IMR-90 (cell line): ENCODE measurements around the gene TMUB1. TPM values are rescaled to one million over a fixed set of nuclear protein-coding genes. Genes with fewer than 3 reads are reported as not detected.
A peak's percentile ranks its signal among the peaks of the same experiment; 100 is the strongest.

Source experiments
- ATAC-seq: fragments of 200-7000 bp; cut with Tn5 transposase; 2 replicates; pipeline ENCODE4 v1.9.1; 2020; ENCODE audit warnings: low read depth, mild to moderate bottlenecking, moderate library complexity
- BruUV-seq: library from RNA; stranded (reverse); fragments of 400-500 nt; replicated peaks from 2 replicates; lab custom pipeline; 2021; lab: Mats Ljungman, UMichigan
- CTCF ChIA-PET: fragments of 300-600 bp; formaldehyde crosslinking; extraction: SDS; loops from one replicate; lab custom pipeline; 2021; ENCODE audit warnings: antibody characterized with exemption; lab: Yijun Ruan, JAX
- POLR2A ChIA-PET: fragments of 300-600 bp; sonication (Branson Sonifier 250); formaldehyde crosslinking; loops from one replicate; lab custom pipeline; 2022; ENCODE audit warnings: antibody characterized with exemption; ENCODE audit not compliant: unreplicated experiment; lab: Charles Lee
- DNase-seq: peaks from one replicate; pipeline ENCODE4 v3.0.0; 2013
- H2AFZ ChIP-seq: replicated peaks from 2 replicates; pipeline ENCODE3; 2013; ENCODE audit warnings: low read length, mild to moderate bottlenecking; ENCODE audit not compliant: poor library complexity
- H2AK5ac ChIP-seq: 2 replicates; pipeline ENCODE4 v1.6.1; 2013; ENCODE audit warnings: low read depth, low read length, inconsistent platforms
- H2AK9ac ChIP-seq: replicated peaks from 2 replicates; pipeline ENCODE3; 2013; ENCODE audit warnings: mild to moderate bottlenecking, low read depth, low read length, moderate library complexity; ENCODE audit not compliant: poor library complexity
- H2BK120ac ChIP-seq: 2 replicates; pipeline ENCODE4 v1.6.1; 2013; ENCODE audit warnings: low read depth, low read length, inconsistent platforms
- H2BK15ac ChIP-seq: 3 replicates; pipeline ENCODE4 v1.6.1; 2013; ENCODE audit warnings: low read depth, low read length, inconsistent platforms
- H2BK20ac ChIP-seq: 2 replicates; pipeline ENCODE4 v1.6.1; 2013; ENCODE audit warnings: low read depth, mild to moderate bottlenecking, inconsistent platforms, low read length, moderate library complexity
- H2BK5ac ChIP-seq: 2 replicates; pipeline ENCODE4 v1.6.1; 2013; ENCODE audit warnings: mild to moderate bottlenecking, low read depth, low read length, inconsistent platforms; ENCODE audit not compliant: poor library complexity, severe bottlenecking
- H3K14ac ChIP-seq: replicated peaks from 2 replicates; pipeline ENCODE4 v1.6.1; 2013; ENCODE audit warnings: low read depth, low read length, inconsistent platforms
- H3K18ac ChIP-seq: 2 replicates; pipeline ENCODE4 v1.6.1; 2013; ENCODE audit warnings: low read depth, low read length, control low read depth
- H3K23ac ChIP-seq: 2 replicates; pipeline ENCODE4 v1.6.1; 2013; ENCODE audit warnings: low read depth, low read length, inconsistent platforms
- H3K27ac ChIP-seq: 2 replicates; pipeline ENCODE4 v1.5.1; 2013; ENCODE audit warnings: mild to moderate bottlenecking, control low read depth, low read length; ENCODE audit not compliant: insufficient read depth
- H3K27me3 ChIP-seq: 2 replicates; pipeline ENCODE4 v1.6.1; 2013; ENCODE audit warnings: low read length; ENCODE audit not compliant: control insufficient read depth, insufficient read depth
- H3K36me3 ChIP-seq: 2 replicates; pipeline ENCODE4 v1.6.1; 2013; ENCODE audit warnings: low read length, mixed read lengths; ENCODE audit not compliant: control insufficient read depth, insufficient read depth
- H3K4ac ChIP-seq: 2 replicates; pipeline ENCODE4 v1.6.1; 2013; ENCODE audit warnings: low read depth, low read length, inconsistent platforms
- H3K4me1 ChIP-seq: 2 replicates; pipeline ENCODE4 v1.6.1; 2013; ENCODE audit warnings: low read length, mixed read lengths; ENCODE audit not compliant: control insufficient read depth, insufficient read depth
- H3K4me2 ChIP-seq: 2 replicates; pipeline ENCODE4 v1.6.1; 2013; ENCODE audit warnings: low read depth, mild to moderate bottlenecking, control low read depth, low read length, moderate library complexity
- H3K4me3 ChIP-seq: 2 replicates; pipeline ENCODE4 v1.5.1; 2013; ENCODE audit warnings: low read depth, mild to moderate bottlenecking, control low read depth, low read length, moderate library complexity; ENCODE audit not compliant: insufficient read depth
- H3K56ac ChIP-seq: 2 replicates; pipeline ENCODE4 v1.6.1; 2013; ENCODE audit warnings: low read length, inconsistent platforms; ENCODE audit not compliant: insufficient read depth; ENCODE audit errors: extremely low read depth
- H3K79me1 ChIP-seq, 2 experiments: 2 replicates each; pipeline ENCODE4 v1.6.1; 2013; ENCODE audit warnings: low read length in 2 of 2, inconsistent platforms in 1 of 2, low read depth in 1 of 2
- H3K9ac ChIP-seq: 2 replicates; pipeline ENCODE4 v1.6.1; 2013; ENCODE audit warnings: low read depth, low read length, control low read depth
- H3K9me1 ChIP-seq: 2 replicates; pipeline ENCODE4 v1.6.1; 2013; ENCODE audit warnings: low read length, inconsistent platforms; ENCODE audit not compliant: insufficient read depth
- H3K9me3 ChIP-seq: 2 replicates; pipeline ENCODE4 v1.6.1; 2013; ENCODE audit warnings: low read length; ENCODE audit not compliant: control insufficient read depth, insufficient read depth
- H4K20me1 ChIP-seq: 2 replicates; pipeline ENCODE4 v1.6.1; 2013; ENCODE audit warnings: low read length, inconsistent platforms; ENCODE audit not compliant: insufficient read depth
- H4K5ac ChIP-seq: 2 replicates; pipeline ENCODE4 v1.6.1; 2013; ENCODE audit warnings: mild to moderate bottlenecking, low read depth, low read length, control low read depth
- H4K8ac ChIP-seq, 2 experiments: 2 replicates each; pipeline ENCODE4 v1.6.1; 2013; ENCODE audit warnings: low read depth in 2 of 2, low read length in 2 of 2, control low read depth in 1 of 2, inconsistent platforms in 1 of 2
- H4K91ac ChIP-seq: 2 replicates; pipeline ENCODE4 v1.6.1; 2013; ENCODE audit warnings: low read depth, low read length, inconsistent platforms; ENCODE audit not compliant: insufficient read depth
- CEBPB ChIP-seq: IDR thresholded peaks from 2 replicates; pipeline ENCODE4 v1.6.1; 2012; ENCODE audit warnings: low read depth, low read length, improper control_type of control experiment
- CHD1 ChIP-seq: IDR thresholded peaks from 2 replicates; pipeline ENCODE4 v1.6.1; 2012; ENCODE audit warnings: low read depth, low read length, improper control_type of control experiment
- FOS ChIP-seq: fragments of 150-350 bp; IDR thresholded peaks from 2 replicates; pipeline ENCODE4 v1.6.1; 2016; ENCODE audit warnings: low read depth, low read length
- MAFK ChIP-seq: IDR thresholded peaks from 2 replicates; pipeline ENCODE4 v1.6.1; 2012; ENCODE audit warnings: low read depth, low read length, improper control_type of control experiment
- MAZ ChIP-seq: IDR thresholded peaks from 2 replicates; pipeline ENCODE4 v1.6.1; 2012; ENCODE audit warnings: low read depth, mild to moderate bottlenecking, low read length, improper control_type of control experiment, moderate library complexity, borderline replicate concordance
- MXI1 ChIP-seq: IDR thresholded peaks from 2 replicates; pipeline ENCODE4 v1.6.1; 2012; ENCODE audit warnings: low read depth, mild to moderate bottlenecking, low read length, moderate library complexity, borderline replicate concordance
- NFE2L2 ChIP-seq: fragments of 150-350 bp; IDR thresholded peaks from 2 replicates; pipeline ENCODE4 v1.6.1; 2016; ENCODE audit warnings: low read depth, mild to moderate bottlenecking, low read length
- POLR2A ChIP-seq: IDR thresholded peaks from 2 replicates; pipeline ENCODE4 v1.6.1; 2012; ENCODE audit warnings: mild to moderate bottlenecking, low read depth, low read length
- RAD21 ChIP-seq: IDR thresholded peaks from 2 replicates; pipeline ENCODE4 v1.6.1; 2012; ENCODE audit warnings: low read length, improper control_type of control experiment
- USF2 ChIP-seq: fragments of 150-350 bp; IDR thresholded peaks from 2 replicates; pipeline ENCODE4 v1.6.1; 2017; ENCODE audit warnings: mild to moderate bottlenecking, antibody characterized with exemption, low read length, low read depth
- WGBS, 2 experiments: methylation state at CpG; one replicate each; pipeline versions ENCODE4 v1.1.5 to v1.1.7; 2013; ENCODE audit warnings: missing lambda C conversion rate in 2 of 2; ENCODE audit not compliant: insufficient read length in 1 of 2; ENCODE audit errors: extremely low coverage in 2 of 2; 5-methylcytosine and 5-hydroxymethylcytosine counted together
- dilution Hi-C: fragments of 300-500 bp; cut with HindIII; formaldehyde crosslinking; loops from one replicate; pipeline ENCODE4 v1.14.3; 2018; ENCODE audit warnings: low sequenced_read_pairs; ENCODE audit not compliant: unreplicated experiment
- in situ Hi-C: fragments of 300-500 bp; cut with MboI; formaldehyde crosslinking; loops from 3 replicates; pipeline ENCODE4 v1.14.3; 2019; ENCODE audit warnings: low sequenced_read_pairs, inconsistent platforms, mixed read lengths
- intact Hi-C: fragments of 100-400 bp; cut with micrococcal nuclease; formaldehyde crosslinking; loops from 2 replicates; pipeline ENCODE4 v1.10.0; 2022
- polyA plus RNA-seq, 3 experiments: library from polyadenylated mRNA; depleted of rRNA; stranded (reverse); fragments of >200 nt; gene quantifications; 2 replicates each; pipeline ENCODE4 v1.2.3, GENCODE V29; 2012; ENCODE audit warnings: low replicate concordance in 1 of 3
- total RNA-seq: library from RNA; depleted of rRNA; stranded (reverse); fragments of >200 nt; gene quantifications from 2 replicates; pipeline ENCODE4 v1.2.3, GENCODE V29; 2012

Gene TMUB1
- total and polyA plus RNA-seq, 2 of the 4 experiments (the other 2 are of a cell fraction), result 6.8 to 29.8 TPM

- H3K18ac ChIP-seq, result 0 out of 2 replicates have a peak overlapping the region, but pooled peaks have one; percentile 5
- peak overlapping the region; percentile 92 for H2AK9ac ChIP-seq
- CTCF ChIA-PET, result interaction anchor here (0.8 to 1.3 kb wide), 3 partner anchors 46 to 77 kb away, joined by 3 to 4 read pairs (median 3); no protein-coding TSS in a partner anchor
- TF ChIP-seq CHD1, result 0 out of 2 replicates have a peak, but pooled peaks have one; percentile 43
- TF ChIP-seq CEBPB, result no peak
- TF ChIP-seq MXI1, result no peak
- TF ChIP-seq FOS, result peak; percentile 77
- peak; percentile 88 for TF ChIP-seq POLR2A
- TF ChIP-seq USF2, result no peak
- no peak for TF ChIP-seq MAFK
- TF ChIP-seq RAD21, result peak; percentile 13; the same call in 1 of the 2 replicates
- no peak for TF ChIP-seq NFE2L2
- peak; percentile 77 for TF ChIP-seq MAZ
- H3K9me1 ChIP-seq, result peaks cover 18% of the 10 kb centered on the region
- H3K79me1 ChIP-seq, result peaks cover 0 to 12% of the 10 kb centered on the region in 2 experiments; a peak in 1 of 4 replicates
- peak overlapping the region; percentile 84 for H2AFZ ChIP-seq
- H3K9ac ChIP-seq, result peak overlapping the region; percentile 18; the same call in 1 of the 2 replicates
- dilution Hi-C loops, result no loop called here
- POLR2A ChIA-PET, result no interaction called here
- 0 out of 2 replicates have a peak overlapping the region, but pooled peaks have one; percentile 0 for H3K4me2 ChIP-seq
- H2BK120ac ChIP-seq, result peak overlapping the region; percentile 77
- peak overlapping the region; percentile 72 for H4K91ac ChIP-seq
- 40% methylated on average over 2 of the region's 12 CpGs; no CpG with 5 or more reads in 1 of the 2 experiments for WGBS, 2 experiments
- H3K36me3 ChIP-seq, result peaks cover 37% of the 10 kb centered on the region
- peaks cover 8% of the 10 kb centered on the region for H4K20me1 ChIP-seq
- ATAC-seq (peak; percentile 93), DNase-seq (peak; percentile 91)
- intact Hi-C loops, result no loop called here
- H3K9me3 ChIP-seq, result no peaks in the 10 kb centered on the region
- H3K4ac ChIP-seq, result peak overlapping the region; percentile 77
- no peaks in the 10 kb centered on the region for H3K27me3 ChIP-seq
- H3K23ac ChIP-seq, result 0 out of 2 replicates have a peak overlapping the region, but pooled peaks have one; percentile 56
- peak overlapping the region; percentile 21; the same call in 2 of the 3 replicates for H2BK15ac ChIP-seq
- no peak overlapping the region for H4K5ac ChIP-seq
- H3K27ac ChIP-seq, result peak overlapping the region; percentile 24; the same call in 1 of the 2 replicates
- H2BK20ac ChIP-seq, result peak overlapping the region; percentile 10; the same call in 1 of the 2 replicates
- peak overlapping the region; percentile 16 to 61; a peak in 2 of 4 replicates for H4K8ac ChIP-seq
- no peak overlapping the region for H3K4me3 ChIP-seq
- H3K14ac ChIP-seq, result peak overlapping the region; percentile 64
- H2BK5ac ChIP-seq, result peak overlapping the region; percentile 69
- H3K4me1 ChIP-seq, result peaks cover 17% of the 10 kb centered on the region
- no peak overlapping the region for H3K56ac ChIP-seq
- H2AK5ac ChIP-seq, result peak overlapping the region; percentile 36
- BruUV-seq, result no TSS peak
- in situ Hi-C loops, result no loop called here
These were observed 44.1 kb downstream of the TMUB1 start for GRCh38 chr7:151038951-151039849.
